Measurements from ENCODE around the gene FCN1. TPM values are rescaled to one million over a fixed set of nuclear protein-coding genes. Genes with fewer than 3 reads are reported as not detected.

The FCN1 gene
- total and polyA plus RNA-seq, 4 donors: 0.08 to 13.8 (median 0.87) TPM

DNA sequence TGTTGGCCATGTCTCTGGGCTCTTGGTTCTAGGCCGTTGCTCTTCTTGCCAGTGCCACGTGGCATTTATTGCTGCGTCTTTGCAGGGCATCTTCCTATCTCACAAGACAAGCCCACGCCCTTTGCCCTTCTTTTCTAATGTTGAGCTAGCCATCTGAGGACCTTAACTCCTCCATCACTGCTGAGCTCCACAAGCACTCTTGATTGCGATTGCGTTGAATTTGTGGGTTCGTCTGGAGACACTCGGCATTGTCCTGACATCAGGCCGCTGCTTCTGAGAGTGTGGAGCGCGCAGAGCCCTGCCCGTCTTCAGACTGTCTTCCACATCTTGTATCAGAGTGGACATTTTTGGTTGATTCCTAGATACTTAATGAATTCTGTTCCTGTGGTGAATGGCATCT lies 14.5 kb upstream of the FCN1 start:
- Histone ChIP-seq H3K27me3 (ENCODE audit: control insufficient read depth, insufficient read depth, low read length) (peaks cover 8% of the 10 kb centered on the region), H3K4me3 (ENCODE audit: low read depth, low read length) (no peak overlapping the region), H3K36me3 (ENCODE audit: control insufficient read depth, insufficient read depth, low read length) (no peaks in the 10 kb centered on the region), H3K9me3 (ENCODE audit: control insufficient read depth, insufficient read depth, low read length) (no peaks in the 10 kb centered on the region), H3K27ac (ENCODE audit: low read depth, low read length) (no peak overlapping the region), H3K4me1 (ENCODE audit: control insufficient read depth, insufficient read depth, low read length) (peaks cover 8% of the 10 kb centered on the region)
- DNase-seq (ENCODE audit: low read depth in 4 of 6, low spot score in 6 of 6): no peak
- WGBS (ENCODE audit: insufficient coverage): 95% methylated on average over 9 of the region's 12 CpGs

DNA sequence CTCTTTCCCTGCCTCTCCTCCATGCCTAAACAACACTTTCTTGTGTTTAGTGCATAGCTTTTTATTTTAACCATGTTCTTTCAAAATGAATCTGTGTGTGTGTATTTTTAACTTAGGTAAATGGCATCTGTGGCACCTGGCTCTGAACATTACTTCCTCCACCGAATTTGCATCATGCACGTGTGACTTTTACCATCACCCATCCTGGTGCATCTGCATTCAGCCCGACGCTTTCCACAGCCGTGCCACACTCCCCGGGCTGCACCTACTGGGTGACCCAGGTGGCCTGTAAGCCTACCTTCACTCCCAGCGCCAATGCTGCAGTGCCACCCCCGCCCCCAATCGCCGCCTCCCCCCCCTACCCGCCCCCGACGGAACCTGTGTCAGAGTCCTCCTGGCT lies 12.7 kb upstream of the FCN1 start:
- WGBS (ENCODE audit: insufficient coverage): 78% methylated on average over 6 of the region's 13 CpGs
- H3K27ac ChIP-seq (ENCODE audit: low read depth, low read length): no peak overlapping the region
- H3K9me3 ChIP-seq (ENCODE audit: control insufficient read depth, insufficient read depth, low read length): no peaks in the 10 kb centered on the region
- H3K4me1 ChIP-seq (ENCODE audit: control insufficient read depth, insufficient read depth, low read length): peaks cover 5% of the 10 kb centered on the region
- peaks cover 2% of the 10 kb centered on the region for H3K27me3 ChIP-seq (ENCODE audit: control insufficient read depth, insufficient read depth, low read length)
- no peak overlapping the region for H3K4me3 ChIP-seq (ENCODE audit: low read depth, low read length)
- H3K36me3 ChIP-seq (ENCODE audit: control insufficient read depth, insufficient read depth, low read length): no peaks in the 10 kb centered on the region
- DNase-seq (ENCODE audit: low read depth in 4 of 6, low spot score in 6 of 6): no peak

DNA sequence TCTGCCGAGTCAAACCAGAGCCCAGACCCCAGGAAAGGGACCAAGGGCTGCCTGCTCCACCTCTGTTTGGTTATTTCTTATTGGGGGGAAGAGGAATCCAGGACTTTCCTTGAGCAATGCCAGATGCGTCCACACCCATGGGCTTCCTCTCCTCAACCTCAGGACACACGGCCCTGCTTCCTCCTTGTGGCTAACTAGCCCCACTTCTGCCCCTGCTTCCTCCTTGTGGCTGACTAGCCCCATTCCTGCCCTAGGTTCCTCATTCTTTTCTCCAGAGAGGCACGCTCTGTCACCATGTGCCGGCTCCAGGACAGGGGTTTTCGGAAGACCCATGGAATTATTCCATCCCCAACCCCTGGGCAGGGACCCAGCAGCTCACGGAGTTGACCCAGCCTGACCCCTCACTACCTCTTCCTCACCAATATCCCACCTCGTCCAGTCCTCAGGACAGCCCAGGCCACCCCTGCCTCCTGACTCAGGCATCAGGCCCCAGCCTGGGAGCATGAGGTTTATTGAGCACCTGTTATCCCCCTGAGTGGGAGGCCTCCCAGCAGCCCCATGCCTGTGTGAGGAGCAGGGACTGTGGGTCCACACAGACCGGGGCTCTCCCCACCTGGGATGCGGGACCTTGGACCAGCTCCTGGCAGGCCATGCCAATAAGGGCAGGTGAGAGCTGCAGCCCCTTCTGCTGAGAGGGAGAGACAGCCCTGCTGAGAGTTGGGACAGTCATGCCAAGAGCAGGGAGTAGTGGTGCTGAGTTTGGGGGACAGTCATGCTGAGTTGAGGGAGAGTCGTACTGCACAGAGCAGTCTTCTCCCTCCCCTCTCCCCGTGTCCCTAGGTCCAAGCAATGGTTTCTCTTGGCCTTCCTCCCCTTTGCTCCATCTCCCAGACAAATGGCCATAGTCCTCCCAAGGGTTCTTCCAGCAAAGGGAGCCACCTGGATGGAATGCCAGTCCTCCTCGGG lies 11.8 kb upstream of the FCN1 start:
- no peaks in the 10 kb centered on the region for H3K9me3 ChIP-seq (ENCODE audit: control insufficient read depth, insufficient read depth, low read length)
- no peak for DNase-seq (ENCODE audit: low read depth in 4 of 6, low spot score in 6 of 6)
- no peaks in the 10 kb centered on the region for H3K36me3 ChIP-seq (ENCODE audit: control insufficient read depth, insufficient read depth, low read length)
- WGBS (ENCODE audit: insufficient coverage): 89% methylated on average over 11 of the region's 13 CpGs
- no peaks in the 10 kb centered on the region for H3K27me3 ChIP-seq (ENCODE audit: control insufficient read depth, insufficient read depth, low read length)
- no peak overlapping the region for H3K27ac ChIP-seq (ENCODE audit: low read depth, low read length)
- no peaks in the 10 kb centered on the region for H3K4me1 ChIP-seq (ENCODE audit: control insufficient read depth, insufficient read depth, low read length)
- H3K4me3 ChIP-seq (ENCODE audit: low read depth, low read length): no peak overlapping the region

DNA sequence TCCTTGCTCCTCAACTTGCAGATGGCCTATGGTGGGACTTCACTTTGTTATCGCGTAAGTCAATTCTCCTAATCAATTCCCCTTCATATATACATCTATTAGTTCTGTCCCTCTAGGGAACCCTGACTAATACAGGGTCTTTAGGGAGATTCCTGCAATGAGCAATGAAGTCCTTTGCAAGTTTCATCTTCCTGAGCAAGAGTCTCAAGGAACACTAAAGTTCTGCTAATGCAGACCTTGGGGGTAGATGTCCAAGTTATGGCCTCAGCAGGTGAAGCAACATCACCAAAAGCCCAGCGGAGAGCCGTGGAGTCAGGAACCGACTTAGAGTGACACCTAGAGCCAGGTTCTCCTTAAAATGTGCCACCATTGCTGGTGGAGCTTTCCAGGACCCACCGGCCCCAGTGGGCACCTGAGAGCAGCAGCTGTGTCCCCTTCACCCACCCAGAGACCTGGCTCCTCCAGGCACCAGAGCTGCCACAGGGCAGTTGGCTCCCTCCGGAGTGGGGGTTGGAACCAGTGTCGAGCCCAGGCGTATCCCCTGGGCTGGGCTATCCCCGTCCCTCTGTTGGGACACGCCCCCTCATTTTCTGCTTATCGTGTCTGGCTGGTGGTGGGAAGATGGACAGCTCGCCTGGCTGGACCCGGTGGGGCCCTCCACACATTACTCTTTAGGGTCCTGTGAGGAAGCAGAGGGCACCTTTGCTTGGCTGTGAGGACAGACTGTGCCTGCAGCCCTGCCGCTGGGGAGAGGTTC lies 10.9 kb upstream of the FCN1 start:
- no peaks in the 10 kb centered on the region for H3K4me1 ChIP-seq (ENCODE audit: control insufficient read depth, insufficient read depth, low read length)
- WGBS (ENCODE audit: insufficient coverage): 80% methylated on average over 13 of the region's 15 CpGs
- no peak overlapping the region for H3K4me3 ChIP-seq (ENCODE audit: low read depth, low read length)
- no peak for DNase-seq (ENCODE audit: low read depth in 4 of 6, low spot score in 6 of 6)
- no peaks in the 10 kb centered on the region for H3K36me3 ChIP-seq (ENCODE audit: control insufficient read depth, insufficient read depth, low read length)
- H3K27me3 ChIP-seq (ENCODE audit: control insufficient read depth, insufficient read depth, low read length): no peaks in the 10 kb centered on the region
- H3K27ac ChIP-seq (ENCODE audit: low read depth, low read length): no peak overlapping the region
- H3K9me3 ChIP-seq (ENCODE audit: control insufficient read depth, insufficient read depth, low read length): no peaks in the 10 kb centered on the region

DNA sequence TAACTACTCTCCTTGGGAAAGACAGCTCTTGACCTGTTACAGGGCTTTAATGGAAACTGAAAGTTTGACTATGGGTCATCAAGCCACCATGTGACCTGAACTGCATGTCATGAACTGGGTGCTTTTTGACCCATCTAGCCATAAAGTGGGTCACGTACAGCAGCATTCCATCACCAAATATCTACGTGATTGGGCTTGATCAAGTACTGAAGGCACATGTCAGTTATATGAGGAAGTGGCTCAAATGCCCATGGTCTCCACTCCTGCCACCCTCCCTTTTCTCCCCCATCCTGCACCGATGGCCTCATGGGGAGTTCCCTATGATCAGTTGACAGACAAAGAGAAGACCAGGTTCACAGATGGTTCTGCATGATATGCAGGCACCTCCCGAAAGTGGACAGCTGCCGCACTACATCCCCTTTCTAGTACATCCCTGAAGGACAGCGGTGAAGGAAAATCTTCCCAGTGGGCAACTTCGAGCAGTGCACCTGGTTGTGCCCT lies 7.3 kb upstream of the FCN1 start:
- Histone ChIP-seq H3K4me1 (ENCODE audit: control insufficient read depth, insufficient read depth, low read length) (no peaks in the 10 kb centered on the region), H3K27me3 (ENCODE audit: control insufficient read depth, insufficient read depth, low read length) (no peaks in the 10 kb centered on the region), H3K36me3 (ENCODE audit: control insufficient read depth, insufficient read depth, low read length) (no peaks in the 10 kb centered on the region), H3K9me3 (ENCODE audit: control insufficient read depth, insufficient read depth, low read length) (no peaks in the 10 kb centered on the region), H3K4me3 (ENCODE audit: low read depth, low read length) (no peak overlapping the region), H3K27ac (ENCODE audit: low read depth, low read length) (no peak overlapping the region)
- no peak for DNase-seq (ENCODE audit: low read depth in 4 of 6, low spot score in 6 of 6)
- WGBS (ENCODE audit: insufficient coverage): 95% methylated on average over 2 of the region's 7 CpGs

DNA sequence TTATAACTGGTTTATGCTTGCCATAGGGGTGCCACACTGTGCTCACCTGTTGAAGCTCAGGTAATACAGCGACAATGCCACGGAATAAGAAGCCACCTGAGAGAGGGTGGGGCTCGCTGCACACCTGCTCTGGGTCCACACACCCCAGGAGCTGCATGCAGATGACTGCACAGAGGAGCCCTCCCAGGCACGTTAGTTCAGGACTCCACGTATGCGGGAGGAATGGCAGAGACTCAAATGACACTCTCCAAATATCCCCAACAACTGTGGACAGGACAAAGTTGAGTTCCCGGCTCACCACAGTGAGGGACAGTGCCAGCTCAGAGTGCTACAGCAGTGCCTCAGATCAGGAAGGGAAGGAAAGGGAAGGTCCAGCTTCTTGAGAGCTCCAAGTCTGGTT lies 5.8 kb upstream of the FCN1 start:
- H3K36me3 ChIP-seq (ENCODE audit: control insufficient read depth, insufficient read depth, low read length): no peaks in the 10 kb centered on the region
- no peaks in the 10 kb centered on the region for H3K27me3 ChIP-seq (ENCODE audit: control insufficient read depth, insufficient read depth, low read length)
- no peaks in the 10 kb centered on the region for H3K4me1 ChIP-seq (ENCODE audit: control insufficient read depth, insufficient read depth, low read length)
- peaks cover 4% of the 10 kb centered on the region for H3K9me3 ChIP-seq (ENCODE audit: control insufficient read depth, insufficient read depth, low read length)
- no peak for DNase-seq (ENCODE audit: low read depth in 4 of 6, low spot score in 6 of 6)
- no peak overlapping the region for H3K27ac ChIP-seq (ENCODE audit: low read depth, low read length)
- 88% methylated on average over 4 of the region's 7 CpGs for WGBS (ENCODE audit: insufficient coverage)
- no peak overlapping the region for H3K4me3 ChIP-seq (ENCODE audit: low read depth, low read length)

DNA sequence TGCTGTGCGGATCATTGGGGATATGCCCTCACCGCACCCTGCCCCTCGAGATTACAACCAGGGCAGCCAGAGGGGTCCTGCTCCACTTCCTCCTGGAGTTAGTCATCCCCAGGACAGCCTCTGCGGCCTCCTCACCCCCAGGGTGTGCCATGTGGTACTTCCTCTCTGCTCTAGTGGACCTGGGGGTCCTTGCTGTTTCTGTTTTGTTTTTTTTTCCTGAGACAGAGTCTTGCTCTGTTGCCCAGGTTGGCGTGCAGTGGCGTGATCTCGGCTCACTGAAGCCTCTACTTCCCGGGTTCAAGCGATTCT lies 5.2 kb upstream of the FCN1 start:
- Histone ChIP-seq H3K4me1 (ENCODE audit: control insufficient read depth, insufficient read depth, low read length) (no peaks in the 10 kb centered on the region), H3K27ac (ENCODE audit: low read depth, low read length) (no peak overlapping the region), H3K27me3 (ENCODE audit: control insufficient read depth, insufficient read depth, low read length) (no peaks in the 10 kb centered on the region), H3K9me3 (ENCODE audit: control insufficient read depth, insufficient read depth, low read length) (peaks cover 4% of the 10 kb centered on the region), H3K4me3 (ENCODE audit: low read depth, low read length) (no peak overlapping the region), H3K36me3 (ENCODE audit: control insufficient read depth, insufficient read depth, low read length) (no peaks in the 10 kb centered on the region)
- WGBS (ENCODE audit: insufficient coverage): 95% methylated on average over 9 of the region's 9 CpGs
- no peak for DNase-seq (ENCODE audit: low read depth in 4 of 6, low spot score in 6 of 6)

DNA sequence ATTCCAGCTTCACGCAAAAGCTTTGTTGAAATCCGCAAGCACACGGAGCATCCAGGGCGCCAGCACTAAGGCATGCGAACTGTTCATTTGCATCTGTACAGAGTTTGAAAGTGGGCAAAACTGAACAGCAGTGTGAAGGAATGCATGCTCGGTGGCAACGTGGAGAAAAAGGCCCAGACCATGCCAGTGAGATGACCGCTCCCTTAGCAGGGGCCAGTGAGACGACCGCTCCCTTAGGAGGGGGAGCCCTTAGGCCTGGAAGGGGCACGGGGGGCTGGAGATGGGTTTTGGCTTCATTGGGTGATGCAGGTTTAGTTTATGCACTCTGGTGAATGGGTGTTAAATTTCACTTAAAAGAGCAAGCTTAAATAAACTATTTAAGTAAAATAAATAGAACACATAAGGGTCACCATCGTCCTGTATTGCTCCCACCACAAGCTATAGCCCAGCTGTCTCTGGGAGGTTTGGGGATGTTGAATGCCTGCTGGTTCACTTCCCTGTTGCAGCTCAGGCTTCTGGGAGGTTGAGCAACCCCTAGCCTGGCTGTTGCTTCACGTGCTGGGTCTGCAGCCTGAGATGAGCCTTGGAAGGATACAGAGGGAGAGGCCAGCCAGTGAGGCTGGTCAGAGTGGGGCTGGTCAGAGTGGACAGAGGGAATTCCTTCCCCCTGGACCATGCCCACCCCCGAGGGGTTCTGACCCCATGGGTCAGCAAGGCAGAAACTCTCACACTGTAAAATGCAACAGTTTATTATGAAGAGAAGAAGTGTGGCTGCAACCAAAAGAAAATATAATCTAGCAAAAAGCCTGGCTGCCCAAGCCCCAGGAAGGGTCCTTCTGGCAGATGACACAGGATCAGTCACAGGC lies 4.6 kb upstream of the FCN1 start:
- Histone ChIP-seq H3K4me3 (ENCODE audit: low read depth, low read length) (no peak overlapping the region), H3K27me3 (ENCODE audit: control insufficient read depth, insufficient read depth, low read length) (no peaks in the 10 kb centered on the region), H3K36me3 (ENCODE audit: control insufficient read depth, insufficient read depth, low read length) (no peaks in the 10 kb centered on the region), H3K9me3 (ENCODE audit: control insufficient read depth, insufficient read depth, low read length) (peaks cover 4% of the 10 kb centered on the region), H3K4me1 (ENCODE audit: control insufficient read depth, insufficient read depth, low read length) (no peaks in the 10 kb centered on the region), H3K27ac (ENCODE audit: low read depth, low read length) (no peak overlapping the region)
- WGBS (ENCODE audit: insufficient coverage): 88% methylated on average over 8 of the region's 14 CpGs
- no peak for DNase-seq (ENCODE audit: low read depth in 4 of 6, low spot score in 6 of 6)

DNA sequence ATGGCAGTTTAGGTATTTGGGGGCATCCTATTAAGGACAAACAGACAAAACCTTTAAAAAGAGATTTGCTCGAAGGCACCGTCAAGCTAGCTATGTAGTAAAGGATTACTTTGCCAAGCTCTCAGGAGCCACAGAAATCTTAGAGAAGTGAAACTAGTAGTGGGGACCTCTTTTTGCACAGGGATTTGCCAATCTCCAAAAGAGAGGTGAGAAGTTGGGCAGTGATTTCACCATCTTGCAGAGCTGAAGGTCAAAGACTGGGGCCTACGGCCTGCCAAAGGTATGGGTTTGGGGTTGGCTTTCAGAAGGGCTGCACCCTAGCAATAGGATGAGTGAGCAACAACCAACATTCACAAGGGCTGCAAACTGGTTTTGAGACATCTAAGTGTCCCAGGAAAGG lies 1.6 kb upstream of the FCN1 start:
- H3K4me1 ChIP-seq (ENCODE audit: control insufficient read depth, insufficient read depth, low read length): no peaks in the 10 kb centered on the region
- DNase-seq (ENCODE audit: low read depth in 4 of 6, low spot score in 6 of 6): no peak
- H3K4me3 ChIP-seq (ENCODE audit: low read depth, low read length): no peak overlapping the region
- no peaks in the 10 kb centered on the region for H3K27me3 ChIP-seq (ENCODE audit: control insufficient read depth, insufficient read depth, low read length)
- H3K27ac ChIP-seq (ENCODE audit: low read depth, low read length): no peak overlapping the region
- WGBS (ENCODE audit: insufficient coverage): 90% methylated on average over 2 of the region's 3 CpGs
- peaks cover 4% of the 10 kb centered on the region for H3K9me3 ChIP-seq (ENCODE audit: control insufficient read depth, insufficient read depth, low read length)
- no peaks in the 10 kb centered on the region for H3K36me3 ChIP-seq (ENCODE audit: control insufficient read depth, insufficient read depth, low read length)
